OCI-LY3 (cell line): ENCODE measurements around the gene RASSF7.

Source experiments
- CTCF ChIP-seq: fragments of 200-600, 300-600 bp; sonication (generic); IDR thresholded peaks from 2 replicates; pipeline ENCODE4 v1.5.1; 2014; ENCODE audit warnings: antibody characterized with exemption, low read length, low read depth
- EZH2phosphoT487 ChIP-seq: fragments of 200-600 bp; shearing (Covaris generic); IDR thresholded peaks from 2 replicates; pipeline ENCODE4 v1.6.1; 2018; ENCODE audit warnings: antibody characterized with exemption, mixed run types, low read depth

- TF ChIP-seq CTCF (no peak), EZH2phosphoT487 (no peak)
Measured at GRCh38 chr11:577611-577894, 16.8 kb downstream of the RASSF7 start.
